Activated T-helper 1 cell treated with anti-CD3 and anti-CD28 coated beads, Interleukin-12 subunit alpha, Interleukin-12 subunit beta, Interleukin-2, Interleukin-4 antibody, amounts not matched to agents 30 ng/mL and 10 ng/mL and 1 ng/mL, durations not matched to agents 14 hours and 24 hours and 36 hours (primary cell): Measurements from ENCODE around the gene HOATZ. TPM values are rescaled to one million over a fixed set of nuclear protein-coding genes. Genes with fewer than 3 reads are reported as not detected.

Experiments used
- DNase-seq: peaks from one replicate; pipeline ENCODE4 v3.0.0; 2021; ENCODE audit warnings: low spot score
- H3K27ac Mint-ChIP-seq: one replicate; pipeline ENCODE4 v1.8.0; 2021; ENCODE audit warnings: mild to moderate bottlenecking, mixed read lengths
- H3K27me3 Mint-ChIP-seq: one replicate; pipeline ENCODE4 v1.8.0; 2022; ENCODE audit warnings: mild to moderate bottlenecking, moderate library complexity, mixed read lengths; ENCODE audit not compliant: insufficient read depth
- H3K36me3 Mint-ChIP-seq: one replicate; pipeline ENCODE4 v1.8.0; 2021; ENCODE audit warnings: low read depth, mixed read lengths
- H3K4me1 Mint-ChIP-seq: one replicate; pipeline ENCODE4 v1.8.0; 2021; ENCODE audit warnings: low read depth, mixed read lengths
- H3K4me3 Mint-ChIP-seq: one replicate; pipeline ENCODE4 v1.8.0; 2021; ENCODE audit warnings: mild to moderate bottlenecking, moderate library complexity, mixed read lengths
- H3K9me3 Mint-ChIP-seq: one replicate; pipeline ENCODE4 v1.8.0; 2021; ENCODE audit warnings: mixed read lengths
- intact Hi-C: fragments of 100-400 bp; cut with micrococcal nuclease; formaldehyde crosslinking; loops from one replicate; pipeline ENCODE4 v1.15.1; 2024
- total RNA-seq: library from RNA; stranded (reverse); gene quantifications from 2 replicates; pipeline ENCODE4 v1.2.3, GENCODE V29; 2022

HOATZ gene
- total RNA-seq, 1 donor from 2014 or later = not detected

- no peak overlapping the region for H3K27ac Mint-ChIP-seq
- no peaks in the 10 kb centered on the region for H3K4me1 Mint-ChIP-seq
- no peaks in the 10 kb centered on the region for H3K36me3 Mint-ChIP-seq
- intact Hi-C loops = no loop called here
- H3K4me3 Mint-ChIP-seq = no peak overlapping the region
- peaks cover 3% of the 10 kb centered on the region for H3K27me3 Mint-ChIP-seq
- no peaks in the 10 kb centered on the region for H3K9me3 Mint-ChIP-seq
- DNase-seq = no peak
Observed at GRCh38 chr11:111575740-111576139, 61.2 kb downstream of the HOATZ start.

DNA sequence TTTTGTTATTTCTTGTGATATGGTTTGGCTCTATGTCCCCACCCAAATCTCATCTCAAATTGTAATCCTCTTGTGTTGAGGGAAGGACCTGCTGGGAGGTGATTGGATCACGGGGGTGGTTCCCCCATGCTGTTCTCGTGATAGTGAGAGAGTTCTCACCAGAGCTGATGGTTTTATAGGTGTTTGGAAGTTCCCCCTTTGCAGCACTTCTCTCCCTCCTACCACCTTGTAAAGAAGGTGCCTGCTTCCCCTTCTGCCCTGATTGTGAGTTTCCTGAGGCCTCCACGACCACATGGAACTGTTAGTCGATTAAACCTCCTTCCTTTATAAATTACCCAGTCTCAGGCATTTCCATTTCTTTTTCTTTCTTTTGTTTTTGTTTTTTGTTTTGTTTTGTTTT, 63.2 kb downstream of the HOATZ start:
- intact Hi-C loops = no loop called here
- H3K27me3 Mint-ChIP-seq = peaks cover 2% of the 10 kb centered on the region
- H3K36me3 Mint-ChIP-seq = no peaks in the 10 kb centered on the region
- H3K9me3 Mint-ChIP-seq = no peaks in the 10 kb centered on the region
- no peak overlapping the region for H3K4me3 Mint-ChIP-seq
- H3K27ac Mint-ChIP-seq = no peak overlapping the region
- no peaks in the 10 kb centered on the region for H3K4me1 Mint-ChIP-seq
- DNase-seq = no peak

DNA sequence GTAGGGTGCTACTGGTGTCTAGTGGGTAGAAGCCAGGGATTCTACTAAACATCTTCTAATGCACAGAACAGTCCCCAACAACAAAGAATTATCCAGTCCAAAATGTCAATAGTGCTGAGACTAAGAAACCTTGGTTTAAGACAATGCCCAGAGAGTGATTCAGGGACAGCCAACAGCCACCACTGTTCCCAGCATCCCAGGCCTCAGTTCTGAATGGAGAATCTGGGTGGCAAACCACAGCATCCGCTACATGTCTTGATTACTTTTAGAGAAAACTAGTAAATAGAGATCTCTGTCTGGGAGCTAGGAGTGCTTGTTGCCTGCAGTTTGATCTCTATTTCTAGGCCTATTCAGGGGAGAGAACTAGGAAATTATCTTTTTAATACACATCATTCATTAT, 66.8 kb downstream of the HOATZ start:
- H3K4me1 Mint-ChIP-seq = no peaks in the 10 kb centered on the region
- DNase-seq = no peak
- no peaks in the 10 kb centered on the region for H3K27me3 Mint-ChIP-seq
- no peak overlapping the region for H3K4me3 Mint-ChIP-seq
- H3K27ac Mint-ChIP-seq = no peak overlapping the region
- no peaks in the 10 kb centered on the region for H3K9me3 Mint-ChIP-seq
- intact Hi-C loops = no loop called here
- H3K36me3 Mint-ChIP-seq = no peaks in the 10 kb centered on the region

GRCh38 chr11:111582163-111582562, 67.6 kb downstream of the HOATZ start:
- Mint-ChIP-seq H3K4me3 (no peak overlapping the region), H3K27me3 (no peaks in the 10 kb centered on the region), H3K4me1 (no peaks in the 10 kb centered on the region), H3K36me3 (no peaks in the 10 kb centered on the region), H3K9me3 (no peaks in the 10 kb centered on the region), H3K27ac (no peak overlapping the region)
- no peak for DNase-seq
- intact Hi-C loops = no loop called here

DNA sequence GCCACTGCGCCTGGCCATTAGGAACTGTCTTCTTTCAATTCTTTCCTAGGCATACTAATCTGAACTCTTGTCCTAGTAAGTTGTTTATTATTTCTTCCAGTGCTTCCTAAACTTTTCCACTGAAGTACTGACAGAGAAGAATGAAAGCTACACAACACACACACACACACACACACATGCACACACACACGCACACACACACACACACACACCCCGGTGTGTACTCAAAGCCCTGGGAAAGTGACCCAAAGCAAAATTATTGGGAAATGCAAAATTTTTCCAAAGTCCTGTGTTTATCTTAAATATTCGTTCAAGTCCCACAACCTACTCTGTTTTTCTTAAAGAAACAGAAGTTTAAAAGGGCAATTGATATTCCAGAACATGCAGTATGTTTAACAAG, 68.3 kb downstream of the HOATZ start:
- intact Hi-C loops = no loop called here
- no peaks in the 10 kb centered on the region for H3K27me3 Mint-ChIP-seq
- H3K9me3 Mint-ChIP-seq = no peaks in the 10 kb centered on the region
- H3K4me3 Mint-ChIP-seq = no peak overlapping the region
- no peak for DNase-seq
- H3K36me3 Mint-ChIP-seq = no peaks in the 10 kb centered on the region
- no peaks in the 10 kb centered on the region for H3K4me1 Mint-ChIP-seq
- H3K27ac Mint-ChIP-seq = no peak overlapping the region

DNA sequence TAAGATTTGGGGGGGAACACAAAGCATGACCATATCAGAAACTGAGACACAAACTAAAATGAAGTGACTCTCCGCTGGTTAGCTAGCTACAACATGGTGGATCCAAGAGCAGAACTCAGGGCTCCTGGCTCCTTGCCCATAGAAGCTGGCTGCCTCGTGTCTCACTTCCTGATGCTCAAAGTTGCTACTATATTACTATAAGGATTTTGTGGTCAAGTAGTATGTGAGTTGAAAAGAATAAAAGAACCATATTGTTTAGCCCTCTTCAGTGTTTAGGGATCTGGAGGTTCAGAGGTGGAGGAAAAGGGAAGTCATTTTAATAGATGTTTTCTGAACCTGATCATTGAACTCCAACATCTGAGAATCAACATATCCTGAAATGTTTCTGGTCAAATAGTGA, 70.8 kb downstream of the HOATZ start:
- no peak overlapping the region for H3K27ac Mint-ChIP-seq
- H3K27me3 Mint-ChIP-seq = peaks cover 6% of the 10 kb centered on the region
- intact Hi-C loops = no loop called here
- H3K9me3 Mint-ChIP-seq = no peaks in the 10 kb centered on the region
- DNase-seq = no peak
- H3K4me3 Mint-ChIP-seq = no peak overlapping the region
- no peaks in the 10 kb centered on the region for H3K4me1 Mint-ChIP-seq
- no peaks in the 10 kb centered on the region for H3K36me3 Mint-ChIP-seq

- H3K36me3 Mint-ChIP-seq = no peaks in the 10 kb centered on the region
- intact Hi-C loops = loop anchor here (1.0 kb wide), 4 partner anchors 16 to 255 kb away; partner anchors contain the start of gene SIK2
- no peak overlapping the region for H3K4me3 Mint-ChIP-seq
- peaks cover 6% of the 10 kb centered on the region for H3K27me3 Mint-ChIP-seq
- no peaks in the 10 kb centered on the region for H3K9me3 Mint-ChIP-seq
- no peak for DNase-seq
- no peak overlapping the region for H3K27ac Mint-ChIP-seq
- no peaks in the 10 kb centered on the region for H3K4me1 Mint-ChIP-seq
Observed at GRCh38 chr11:111586388-111586831, 71.8 kb downstream of the HOATZ start.

Other genes with a start within 250 kb of the HOATZ start
- 0.21 and 0.39 TPM in 2 replicates for gene POU2AF3, start 216.2 kb upstream of the HOATZ start, total RNA-seq
- 80.7 and 81.0 TPM in 2 replicates for gene POU2AF1, start 135.5 kb upstream of the HOATZ start, total RNA-seq
- gene BTG4, start 2.4 kb upstream of the HOATZ start, total RNA-seq = not detected in 2 replicates
- gene LAYN, start 25.9 kb downstream of the HOATZ start, total RNA-seq = 7.5 and 8.0 TPM in 2 replicates
- gene SIK2, start 87.7 kb downstream of the HOATZ start, total RNA-seq = 8.4 and 10.0 TPM in 2 replicates